NAMALWA (cell line): ENCODE results near the gene HAT1.
"Not testable (repeated sequence)": the region's sequence is repeated elsewhere in the genome, so short reads cannot be mapped to it uniquely, and the experiment has no call there.

ENCODE experiments used
- DNase-seq: peaks from one replicate; pipeline ENCODE4 v3.0.0-alpha.2; 2015; ENCODE audit warnings: low spot score

HAT1 gene

GRCh38 chr2:171922230-171923022 lies at the start of gene HAT1:
Gene HAT1 (plus strand): TSS chr2:171922461. CDS start chr2:171922501, 40 bp downstream.
- peak; percentile 98 for DNase-seq

DNA sequence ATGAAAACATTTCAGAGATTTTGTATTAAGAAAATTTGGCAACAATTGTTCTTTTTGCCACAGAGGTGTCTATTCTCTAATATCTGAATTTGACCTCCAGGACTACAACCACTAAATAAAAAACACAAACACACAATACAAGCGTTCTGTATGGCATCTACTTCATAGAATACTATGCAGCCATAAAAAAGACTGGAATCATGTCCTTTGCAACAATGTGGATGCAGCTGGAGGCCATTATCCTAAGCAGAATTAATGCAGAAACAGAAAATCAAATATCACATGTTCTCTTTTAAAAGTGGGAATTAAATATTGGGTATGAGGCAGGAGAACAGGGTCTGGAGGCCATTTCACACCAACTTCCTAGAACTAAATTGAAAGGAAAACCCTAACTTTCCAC lies 47.7 kb upstream of the HAT1 start:
- DNase-seq: no peak

DNA sequence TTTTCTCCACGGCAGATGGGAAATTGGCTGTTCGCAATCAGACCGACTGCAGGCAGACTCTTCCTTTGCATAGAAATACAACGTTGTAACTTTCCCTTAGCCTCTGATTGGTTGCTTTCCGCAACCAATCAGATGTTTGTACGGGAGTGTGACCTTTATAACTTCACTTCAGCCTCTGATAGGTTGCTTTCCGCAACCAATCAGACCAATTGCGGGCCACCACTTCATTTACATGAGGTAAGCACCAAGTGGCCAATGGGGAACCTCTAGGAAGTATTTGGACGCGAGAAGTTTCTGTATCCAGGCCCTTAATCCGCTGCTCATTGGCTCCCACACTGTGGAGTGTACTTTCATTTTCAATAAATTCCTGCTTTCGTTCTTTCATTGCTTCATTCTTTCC lies 47.3 kb upstream of the HAT1 start:
- no peak for DNase-seq

GRCh38 chr2:171878481-171878993 lies 43.7 kb upstream of the HAT1 start:
- no peak for DNase-seq

- no peak for DNase-seq
Measured at GRCh38 chr2:171879865-171880264, 42.4 kb upstream of the HAT1 start.

GRCh38 chr2:171880774-171881173 lies 41.5 kb upstream of the HAT1 start:
- DNase-seq: no peak

DNA sequence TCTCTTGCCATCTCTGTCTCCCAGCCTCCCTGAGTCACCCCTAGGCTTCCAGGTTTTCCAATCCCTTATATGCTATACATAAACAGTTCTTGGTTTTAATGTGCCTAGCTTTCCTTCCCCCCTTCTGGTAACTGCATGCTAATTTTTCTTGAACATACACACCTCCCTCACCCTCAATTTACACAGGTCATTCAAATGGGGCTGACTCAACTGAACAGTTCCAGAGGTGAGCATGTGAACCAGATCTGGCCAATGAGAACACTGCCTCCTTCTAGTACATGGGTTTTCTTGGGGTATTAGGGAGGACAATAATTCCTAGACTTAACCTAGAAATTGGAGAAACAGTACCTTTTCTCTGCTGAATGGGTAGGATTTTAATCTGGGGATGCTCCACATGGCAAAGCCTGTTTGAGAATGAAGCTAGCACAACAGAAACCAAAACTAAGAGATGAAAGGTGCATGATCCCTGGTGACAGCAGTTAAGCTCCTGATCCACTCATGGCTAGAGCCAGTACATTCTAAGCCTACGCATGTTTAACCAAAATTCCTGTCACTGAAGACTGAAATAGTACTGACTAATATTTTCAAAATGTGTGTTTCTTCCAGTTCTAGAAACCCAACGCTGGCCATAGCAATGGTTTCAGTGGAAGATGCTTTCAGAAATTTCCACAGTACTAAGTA lies 40.0 kb upstream of the HAT1 start:
- no peak for DNase-seq

DNA sequence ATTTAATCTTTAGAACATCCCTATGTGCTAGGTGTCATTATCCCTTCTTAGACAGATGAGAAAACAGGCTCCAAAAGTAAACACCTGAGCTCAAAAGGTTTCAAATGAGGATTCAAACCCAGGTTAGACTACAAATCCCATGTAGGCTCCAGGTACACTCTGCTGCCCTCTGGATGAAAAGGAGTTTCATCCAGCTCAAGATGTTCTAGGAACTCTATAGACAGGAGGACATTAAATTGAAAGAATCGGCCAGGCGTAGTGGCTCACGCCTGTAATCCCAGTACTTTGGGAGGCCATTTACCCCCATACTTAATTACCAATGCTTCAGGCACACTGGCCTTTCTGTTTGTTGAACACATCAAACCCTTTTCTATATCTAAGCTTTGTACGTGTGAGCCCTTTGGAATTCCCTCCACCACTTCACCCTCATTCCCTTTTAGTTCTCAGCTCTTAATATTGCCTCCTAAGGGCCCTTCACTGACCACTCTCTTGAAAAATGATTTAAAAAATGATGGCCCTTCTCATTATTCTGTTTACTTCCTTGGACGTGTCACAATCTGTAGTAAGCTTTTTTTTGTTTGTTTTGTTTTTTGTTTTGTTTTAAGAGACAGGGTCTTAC lies 38.9 kb upstream of the HAT1 start:
- no peak for DNase-seq

GRCh38 chr2:171889333-171889732 lies 32.9 kb upstream of the HAT1 start:
- DNase-seq: no peak

DNA sequence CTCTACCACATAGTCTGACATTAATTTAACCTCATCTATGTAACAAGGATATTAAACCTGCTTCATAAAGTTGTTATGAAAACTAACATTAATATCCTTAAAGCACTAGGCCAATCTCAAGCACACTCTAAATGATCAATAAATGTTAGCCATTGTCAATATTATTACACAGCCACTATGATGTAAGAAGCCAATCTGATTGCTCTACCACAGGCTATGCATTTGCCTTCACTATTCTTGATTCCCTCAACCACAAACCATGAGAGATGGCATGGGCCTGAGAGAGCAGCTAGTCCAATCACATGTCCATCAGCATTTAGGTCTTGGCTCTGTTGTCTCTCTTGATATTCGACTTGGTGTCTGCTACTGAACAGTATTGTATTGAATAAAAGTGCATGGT lies 32.5 kb upstream of the HAT1 start:
- DNase-seq: no peak

GRCh38 chr2:171893196-171893823 lies 29.0 kb upstream of the HAT1 start:
- peak; percentile 41 for DNase-seq

DNA sequence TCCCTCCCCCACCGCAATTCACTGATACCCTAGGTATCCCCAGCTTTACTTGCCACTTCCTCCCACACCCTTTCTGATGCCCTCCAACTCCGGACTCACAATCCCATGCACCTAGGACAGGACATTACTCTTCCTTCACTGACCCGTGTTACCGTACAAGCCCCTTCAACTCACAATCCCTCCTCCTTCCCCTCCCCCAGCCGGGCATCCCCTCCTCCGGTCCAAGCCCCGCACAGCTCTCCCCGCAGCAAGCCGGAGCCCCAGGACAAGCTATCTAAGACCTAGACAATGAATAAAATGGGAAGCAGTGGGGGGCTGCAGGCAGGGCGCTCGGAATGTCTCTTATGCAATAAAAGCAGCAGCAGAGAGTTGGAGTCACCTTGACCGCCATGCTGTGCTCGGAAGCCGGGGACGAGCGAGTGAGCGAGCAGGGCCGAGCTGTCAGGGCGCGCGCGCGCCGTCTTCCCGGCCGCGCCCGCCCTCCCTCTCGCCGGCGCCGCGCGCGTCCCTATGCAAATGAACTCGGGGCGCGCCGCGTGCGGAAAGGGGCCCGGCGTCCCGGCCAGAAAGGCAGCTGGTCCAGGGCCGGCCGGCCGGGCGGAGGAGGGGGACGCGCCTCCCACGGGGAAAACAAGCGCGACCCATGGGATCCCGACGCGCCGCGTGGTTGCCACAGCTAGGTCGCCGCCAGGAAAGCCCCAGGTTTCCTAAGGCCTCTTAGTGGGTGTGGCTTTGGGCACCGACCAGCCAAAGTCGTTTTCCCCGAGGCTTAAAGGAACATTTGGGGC lies 28.2 kb upstream of the HAT1 start, which contains the start of gene SLC25A12:
SLC25A12 (minus strand) TSS at position 421 of the 788 bp plus-strand sequence; CDS start at position 391, 30 bp downstream.
- DNase-seq: peak; percentile 86

DNA sequence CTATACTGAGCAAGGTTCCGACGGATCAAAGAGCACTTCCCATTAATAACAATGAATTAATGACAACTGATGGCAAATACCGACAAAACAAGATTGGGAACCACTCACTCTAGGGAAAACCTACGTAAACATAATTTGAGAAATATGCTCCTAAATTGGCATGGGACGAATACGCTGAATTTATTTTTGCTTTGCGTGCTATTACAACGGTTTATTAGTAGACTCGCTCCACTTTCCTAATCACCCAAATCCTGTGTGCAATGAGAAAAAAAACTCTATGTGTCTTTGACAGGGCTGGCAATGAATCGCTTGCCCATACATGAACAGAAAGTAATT lies 27.7 kb upstream of the HAT1 start:
- no peak for DNase-seq

GRCh38 chr2:171895786-171896185 lies 26.5 kb upstream of the HAT1 start:
- no peak for DNase-seq

- DNase-seq: not testable (repeated sequence)
Measured at GRCh38 chr2:171899623-171900282, 22.5 kb upstream of the HAT1 start.

DNA sequence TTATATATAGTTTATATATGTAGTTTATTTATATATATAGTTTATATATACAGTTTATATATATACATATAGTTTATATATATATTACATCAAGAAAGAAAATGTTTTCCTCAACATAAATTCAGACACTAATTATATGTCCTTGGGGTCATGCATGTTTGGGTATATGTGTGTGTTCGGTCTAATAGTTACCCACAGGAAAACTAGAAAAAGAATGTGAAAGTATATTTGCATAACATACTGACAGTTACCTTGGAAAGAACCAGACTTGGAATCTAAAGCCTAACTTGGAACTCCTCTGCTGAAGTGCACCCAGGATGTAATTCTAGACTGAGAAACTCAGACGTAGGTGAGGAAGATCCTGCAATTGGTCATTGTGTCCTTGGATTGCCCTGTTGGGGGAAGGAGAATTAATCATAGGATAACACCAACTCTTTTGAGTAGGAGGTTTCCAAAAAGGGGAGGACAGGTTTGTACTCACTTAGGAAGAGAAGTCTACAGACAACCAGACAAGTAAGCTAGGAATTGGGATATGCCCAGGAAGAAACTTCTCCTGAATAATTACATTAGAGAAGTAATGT lies 19.3 kb upstream of the HAT1 start:
- peak; percentile 36 for DNase-seq

DNA sequence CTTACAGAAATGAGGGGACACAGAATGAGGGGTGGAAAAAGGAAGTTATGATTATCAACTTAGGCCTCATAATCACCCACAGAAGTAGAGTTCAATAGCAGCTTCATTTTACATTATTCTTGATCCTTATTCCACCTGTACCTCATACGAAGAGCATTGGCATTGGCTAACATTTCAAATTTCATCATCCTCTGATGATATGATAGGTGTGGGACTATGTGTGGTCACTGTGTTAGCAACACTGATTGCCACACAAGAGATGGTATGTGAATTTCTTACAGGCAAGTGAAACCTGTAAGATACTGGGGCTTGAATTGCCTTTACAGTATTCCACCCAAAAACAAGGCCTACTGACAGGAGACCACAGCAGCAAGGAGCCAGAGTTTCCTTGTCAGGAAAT lies 14.0 kb upstream of the HAT1 start:
- DNase-seq: no peak

DNA sequence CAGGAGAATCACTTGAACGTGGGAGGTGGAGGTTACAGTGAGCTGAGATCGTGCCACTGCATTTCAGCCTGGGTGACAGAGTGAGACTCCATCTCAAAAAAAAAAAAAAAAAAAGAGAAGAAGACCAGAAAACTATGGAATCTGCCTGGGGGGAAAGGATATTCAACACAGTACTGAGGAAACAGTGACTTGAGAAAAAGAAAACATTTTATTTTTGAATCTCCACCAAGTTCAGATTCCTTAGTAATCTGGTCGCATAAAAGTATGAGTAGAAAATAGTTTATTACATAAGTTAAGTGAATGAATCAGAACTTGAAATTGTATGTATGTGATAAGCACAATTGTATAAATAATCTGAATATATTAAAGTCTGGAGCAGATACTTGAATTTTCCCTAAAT lies 13.0 kb upstream of the HAT1 start:
- DNase-seq: no peak

DNA sequence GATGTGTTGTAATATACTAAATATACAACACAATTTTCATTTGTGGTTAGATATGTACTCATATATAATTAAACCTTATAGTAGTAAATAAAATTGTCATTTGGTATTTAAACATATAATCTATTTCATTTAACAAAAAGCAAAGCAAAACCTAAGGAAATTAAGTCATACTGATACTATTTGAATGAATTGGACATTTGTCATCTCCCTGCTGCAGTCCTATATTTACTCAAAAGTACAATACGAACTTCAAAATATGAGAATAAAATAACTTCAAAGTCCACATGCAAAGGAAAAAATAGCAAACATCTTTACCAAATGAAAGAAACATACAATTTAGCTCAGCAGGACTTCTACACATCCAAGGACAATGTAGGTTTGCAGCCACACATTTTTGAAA lies 11.8 kb upstream of the HAT1 start:
- DNase-seq: no peak

GRCh38 chr2:171913517-171913916 lies 8.7 kb upstream of the HAT1 start:
- no peak for DNase-seq

GRCh38 chr2:171919453-171919852 lies 2.8 kb upstream of the HAT1 start:
- no peak for DNase-seq
